GM10847 (cell line): Measurements from ENCODE around the gene NAALAD2.

Experiments
- POLR2A ChIP-seq: IDR thresholded peaks from 2 replicates; pipeline ENCODE4 v1.6.1; 2011; ENCODE audit not compliant: insufficient read length; ENCODE audit errors: extremely low read depth

Gene NAALAD2

GRCh38 chr11:90228056-90228455 is 93.6 kb downstream of the NAALAD2 start:
- TF ChIP-seq POLR2A = no peak

GRCh38 chr11:90229791-90230190 is 95.3 kb downstream of the NAALAD2 start:
- no peak for TF ChIP-seq POLR2A

GRCh38 chr11:90234977-90235376 is 100.5 kb downstream of the NAALAD2 start:
- TF ChIP-seq POLR2A = no peak

- no peak for TF ChIP-seq POLR2A
Observed at GRCh38 chr11:90235526-90235925, 101.1 kb downstream of the NAALAD2 start.

- no peak for TF ChIP-seq POLR2A
Observed at GRCh38 chr11:90237004-90237403, 102.5 kb downstream of the NAALAD2 start.

- no peak for TF ChIP-seq POLR2A
Observed at GRCh38 chr11:90241414-90241813, 107.0 kb downstream of the NAALAD2 start.
